HG02840 (cell line): ENCODE data around the gene PRDM13.

Experiments used
- ATAC-seq: cut with Tn5 transposase; IDR thresholded peaks from one replicate; pipeline ENCODE4 v1.9.1; 2021; ENCODE audit warnings: mild to moderate bottlenecking, moderate library complexity, moderate number of reproducible peaks; ENCODE audit not compliant: unreplicated experiment, low FRiP score

Gene PRDM13

GRCh38 chr6:99602520-99603420, 3.9 kb upstream of the PRDM13 start:
- no peak for ATAC-seq

GRCh38 chr6:99603421-99604165, 3.0 kb upstream of the PRDM13 start:
- ATAC-seq, result peak; percentile 38

- no peak for ATAC-seq
Measured at GRCh38 chr6:99604166-99605073, 2.2 kb upstream of the PRDM13 start.

GRCh38 chr6:99605074-99605734, 1.4 kb upstream of the PRDM13 start:
- no peak for ATAC-seq

DNA sequence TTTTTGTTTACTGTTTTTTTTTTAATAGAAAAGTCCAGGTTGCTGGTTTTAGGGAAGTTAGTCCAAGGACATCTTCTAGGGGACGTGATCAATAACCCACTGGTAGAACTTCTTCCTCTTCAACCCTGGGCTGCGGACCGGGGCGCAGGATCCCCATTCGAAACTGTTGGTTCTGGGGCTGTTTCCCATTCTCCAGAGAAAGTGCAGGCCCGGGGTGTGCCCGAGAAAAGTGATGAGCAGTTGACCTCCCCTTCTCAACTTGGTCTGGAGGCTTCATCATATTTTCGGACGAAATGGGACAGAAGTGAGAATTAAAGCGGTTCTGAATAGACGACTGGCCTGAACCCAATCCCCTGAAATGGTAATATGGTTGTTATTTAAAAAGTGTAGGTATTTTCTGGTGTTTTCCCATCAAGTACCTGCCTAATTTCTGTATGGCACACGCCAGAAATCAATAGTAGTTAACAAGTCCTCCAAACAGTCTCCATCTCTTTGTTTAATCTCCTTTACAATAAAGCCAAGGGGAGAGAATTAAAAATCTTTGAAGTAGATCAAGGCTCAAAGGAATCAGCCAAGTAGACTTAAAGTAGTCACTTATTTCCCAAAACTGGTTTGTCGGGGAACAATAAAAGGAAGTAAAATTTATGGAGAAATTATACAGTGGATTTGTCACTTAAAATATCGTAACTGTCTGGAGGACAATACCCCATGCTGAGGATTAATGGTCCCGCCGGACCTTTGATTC, 550 bp upstream of the PRDM13 start:
- ATAC-seq, result no peak

- no peak for ATAC-seq
Measured at GRCh38 chr6:99607416-99608036, 893 bp downstream of the PRDM13 start.

- no peak for ATAC-seq
Measured at GRCh38 chr6:99608059-99608885, 1.6 kb downstream of the PRDM13 start.

DNA sequence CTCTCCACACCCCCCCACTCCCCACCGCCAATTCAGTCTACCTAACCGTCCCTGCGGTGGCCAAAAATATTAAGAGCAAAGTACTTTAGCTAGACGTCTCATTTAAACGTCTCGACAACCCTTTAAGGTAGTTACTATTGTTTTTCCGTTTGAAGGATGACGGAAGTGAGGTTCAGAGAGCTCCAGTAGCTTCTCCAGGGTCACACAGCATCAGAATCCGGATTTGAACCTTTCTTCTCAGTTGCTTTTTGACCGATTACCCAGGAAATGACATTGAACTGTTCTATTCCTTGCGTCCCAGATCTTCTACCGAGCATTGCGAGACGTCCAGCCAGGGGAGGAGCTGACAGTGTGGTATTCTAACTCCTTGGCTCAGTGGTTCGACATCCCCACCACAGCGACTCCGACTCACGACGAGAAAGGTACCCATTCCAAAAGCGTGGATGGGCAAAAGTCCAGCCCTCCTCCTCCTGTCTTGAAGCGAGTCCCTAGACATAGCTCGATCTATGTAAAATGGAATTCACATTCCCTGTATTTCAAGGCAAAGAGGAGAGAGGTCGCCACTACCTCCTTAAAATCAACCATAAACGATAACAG, 2.4 kb downstream of the PRDM13 start:
- ATAC-seq, result no peak

GRCh38 chr6:99609905-99610489, 3.4 kb downstream of the PRDM13 start:
- ATAC-seq, result no peak

GRCh38 chr6:99611148-99611547, 4.5 kb downstream of the PRDM13 start:
- ATAC-seq, result peak; percentile 55

DNA sequence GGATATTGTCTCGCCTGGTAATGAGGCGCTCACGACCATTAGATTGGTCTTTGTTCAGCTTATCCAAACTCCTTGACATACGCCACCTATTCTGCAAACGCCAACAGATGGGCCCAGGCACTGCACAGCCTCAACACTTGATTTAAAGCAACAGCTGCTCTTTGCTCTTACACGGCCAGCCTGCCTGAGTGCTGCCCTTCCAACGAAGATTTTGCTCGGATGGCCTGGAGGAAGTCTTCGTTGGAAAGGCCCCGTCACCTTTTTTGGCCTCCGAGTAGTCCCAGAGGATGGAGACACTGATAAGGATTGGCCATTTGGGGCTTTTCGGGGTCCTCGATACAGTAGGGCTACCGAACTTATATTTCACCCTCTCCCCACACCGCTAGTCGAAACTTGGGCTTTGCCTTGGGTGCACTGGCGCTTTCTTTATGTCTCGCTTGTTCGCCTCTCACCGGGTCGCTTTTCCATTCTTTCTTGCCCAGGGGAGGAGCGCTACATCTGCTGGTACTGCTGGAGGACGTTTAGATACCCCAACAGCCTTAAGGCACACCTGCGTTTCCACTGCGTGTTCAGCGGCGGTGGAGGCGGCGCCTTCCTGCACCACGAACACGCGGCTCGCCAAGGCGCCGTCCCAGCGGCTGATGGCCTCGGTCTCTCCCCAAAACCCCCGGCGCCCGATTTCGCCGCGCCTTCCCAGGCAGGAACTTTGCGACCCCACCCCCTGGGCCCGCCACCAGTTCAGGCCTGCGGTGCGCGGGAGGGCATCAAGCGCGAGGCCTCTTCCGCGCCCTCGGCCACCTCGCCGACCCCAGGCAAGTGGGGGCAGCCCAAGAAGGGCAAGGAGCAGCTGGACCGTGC, 6.1 kb downstream of the PRDM13 start:
- ATAC-seq, result peak; percentile 9

GRCh38 chr6:99613409-99613704, 6.7 kb downstream of the PRDM13 start:
- peak; percentile 54 for ATAC-seq

DNA sequence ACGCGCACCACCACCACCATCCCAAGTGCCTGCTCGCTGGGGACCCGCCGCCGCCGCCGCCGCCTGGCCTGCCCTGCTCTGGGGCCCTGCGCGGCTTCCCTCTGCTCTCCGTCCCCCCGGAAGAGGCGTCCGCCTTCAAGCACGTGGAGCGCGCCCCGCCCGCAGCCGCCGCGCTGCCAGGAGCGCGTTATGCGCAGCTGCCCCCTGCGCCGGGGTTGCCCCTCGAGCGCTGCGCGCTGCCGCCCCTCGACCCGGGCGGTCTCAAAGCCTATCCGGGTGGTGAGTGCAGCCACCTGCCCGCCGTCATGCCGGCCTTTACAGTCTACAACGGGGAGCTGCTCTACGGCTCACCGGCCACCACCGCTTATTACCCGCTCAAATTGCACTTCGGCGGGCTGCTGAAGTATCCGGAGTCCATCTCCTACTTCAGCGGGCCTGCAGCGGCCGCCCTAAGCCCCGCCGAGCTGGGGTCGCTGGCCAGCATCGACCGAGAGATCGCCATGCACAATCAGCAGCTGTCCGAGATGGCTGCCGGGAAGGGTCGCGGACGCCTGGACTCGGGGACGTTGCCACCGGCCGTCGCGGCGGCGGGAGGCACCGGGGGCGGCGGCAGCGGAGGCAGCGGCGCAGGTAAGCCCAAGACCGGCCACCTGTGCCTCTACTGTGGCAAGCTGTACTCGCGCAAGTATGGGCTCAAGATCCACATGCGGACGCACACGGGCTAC, 7.2 kb downstream of the PRDM13 start:
- ATAC-seq, result peak; percentile 48

- ATAC-seq, result peak; percentile 4
Measured at GRCh38 chr6:99614430-99615186, 8.0 kb downstream of the PRDM13 start.

DNA sequence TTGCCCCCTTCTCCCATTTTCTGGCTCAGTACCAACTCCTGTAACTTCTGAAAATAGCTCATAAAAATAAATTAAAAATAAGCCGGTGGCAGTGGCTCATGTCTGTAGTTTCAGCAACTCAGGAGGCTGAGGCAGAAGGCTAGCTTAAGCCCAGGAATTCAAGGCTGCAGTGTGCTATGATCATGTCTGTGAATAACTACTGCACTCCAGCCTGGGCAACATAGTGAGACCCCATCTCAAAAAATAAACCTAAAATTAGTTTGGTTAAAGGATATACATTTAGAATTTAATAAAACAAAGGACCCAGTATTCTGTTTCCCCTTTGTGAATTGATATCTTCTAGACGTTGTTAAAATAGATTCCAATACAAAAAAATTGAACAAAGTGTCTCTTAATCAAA, 10.5 kb downstream of the PRDM13 start:
- no peak for ATAC-seq
